ENCODE results near the gene RAB1A.

DNA sequence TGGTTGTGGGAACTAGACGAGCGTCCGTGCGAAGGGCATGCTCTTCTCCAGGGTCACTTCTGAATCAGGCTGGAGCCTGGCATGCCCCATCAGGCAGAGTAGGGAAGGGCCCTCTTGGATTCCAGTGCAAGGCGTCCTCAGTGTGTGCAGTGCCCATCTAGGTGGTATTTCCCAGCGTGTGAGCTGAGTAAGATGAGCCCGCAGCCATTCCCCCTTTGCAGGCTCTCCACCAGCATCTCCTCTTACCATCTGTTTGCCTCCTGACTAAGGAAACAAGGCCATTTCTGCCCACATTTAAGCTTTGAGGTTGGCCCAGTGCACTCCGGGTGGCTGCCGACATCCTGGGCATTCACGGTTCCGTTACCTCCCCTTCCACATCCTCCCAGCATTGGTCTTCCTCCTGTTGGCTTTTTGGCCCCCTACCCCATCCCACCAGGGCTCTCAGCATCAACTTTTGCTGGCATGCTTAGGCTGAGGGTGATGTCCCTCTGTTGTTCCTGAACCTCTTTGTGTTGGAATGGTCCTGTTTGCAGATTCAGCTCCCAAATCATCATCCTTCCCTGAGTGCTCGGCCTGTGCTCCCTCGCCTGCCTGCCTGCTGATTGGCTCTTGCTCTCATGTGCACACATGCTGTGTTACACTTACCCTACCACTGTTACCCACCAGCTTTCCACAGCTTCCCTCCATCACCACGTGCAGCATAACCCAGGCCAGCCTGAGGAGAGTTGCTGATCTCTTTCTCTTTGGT is 61.9 kb downstream of the RAB1A start:
- TF ChIP-seq, protein P1, sequence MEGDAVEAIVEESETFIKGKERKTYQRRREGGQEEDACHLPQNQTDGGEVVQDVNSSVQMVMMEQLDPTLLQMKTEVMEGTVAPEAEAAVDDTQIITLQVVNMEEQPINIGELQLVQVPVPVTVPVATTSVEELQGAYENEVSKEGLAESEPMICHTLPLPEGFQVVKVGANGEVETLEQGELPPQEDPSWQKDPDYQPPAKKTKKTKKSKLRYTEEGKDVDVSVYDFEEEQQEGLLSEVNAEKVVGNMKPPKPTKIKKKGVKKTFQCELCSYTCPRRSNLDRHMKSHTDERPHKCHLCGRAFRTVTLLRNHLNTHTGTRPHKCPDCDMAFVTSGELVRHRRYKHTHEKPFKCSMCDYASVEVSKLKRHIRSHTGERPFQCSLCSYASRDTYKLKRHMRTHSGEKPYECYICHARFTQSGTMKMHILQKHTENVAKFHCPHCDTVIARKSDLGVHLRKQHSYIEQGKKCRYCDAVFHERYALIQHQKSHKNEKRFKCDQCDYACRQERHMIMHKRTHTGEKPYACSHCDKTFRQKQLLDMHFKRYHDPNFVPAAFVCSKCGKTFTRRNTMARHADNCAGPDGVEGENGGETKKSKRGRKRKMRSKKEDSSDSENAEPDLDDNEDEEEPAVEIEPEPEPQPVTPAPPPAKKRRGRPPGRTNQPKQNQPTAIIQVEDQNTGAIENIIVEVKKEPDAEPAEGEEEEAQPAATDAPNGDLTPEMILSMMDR (IDR thresholded peaks at IDR 0.05), result peak in 1 of 6 experiments; percentile 8
- no peak for TF ChIP-seq POLR2A (IDR thresholded peaks at IDR 0.05)

Data from esophagus squamous epithelium (tissue), 4 donors.